ENCODE data around the gene KRTAP5-1.

The KRTAP5-1 gene

GRCh38 chr11:1559111-1559951, 25.8 kb downstream of the KRTAP5-1 start:
- no peak for DNase-seq (ENCODE audit: low spot score)

GRCh38 chr11:1558775-1559110, 26.3 kb downstream of the KRTAP5-1 start:
- DNase-seq (ENCODE audit: low spot score), result no peak

GRCh38 chr11:1557904-1558774, 26.9 kb downstream of the KRTAP5-1 start:
- DNase-seq (ENCODE audit: low spot score), result no peak

- DNase-seq (ENCODE audit: low spot score), result no peak
Observed at GRCh38 chr11:1557051-1557884, 27.8 kb downstream of the KRTAP5-1 start.

GRCh38 chr11:1556278-1556902, 28.7 kb downstream of the KRTAP5-1 start:
- DNase-seq (ENCODE audit: low spot score), result no peak

- no peak for DNase-seq (ENCODE audit: low spot score)
Observed at GRCh38 chr11:1555713-1556153, 29.4 kb downstream of the KRTAP5-1 start.

GRCh38 chr11:1554981-1555712, 29.9 kb downstream of the KRTAP5-1 start:
- no peak for DNase-seq (ENCODE audit: low spot score)

- no peak for DNase-seq (ENCODE audit: low spot score)
Observed at GRCh38 chr11:1553808-1554594, 31.1 kb downstream of the KRTAP5-1 start.

GRCh38 chr11:1549338-1550330, 35.4 kb downstream of the KRTAP5-1 start:
- DNase-seq (ENCODE audit: low spot score), result no peak

GRCh38 chr11:1548221-1549070, 36.6 kb downstream of the KRTAP5-1 start:
- DNase-seq (ENCODE audit: low spot score), result no peak

GRCh38 chr11:1547467-1548098, 37.5 kb downstream of the KRTAP5-1 start:
- DNase-seq (ENCODE audit: low spot score), result no peak

GRCh38 chr11:1546536-1547466, 38.3 kb downstream of the KRTAP5-1 start:
- no peak for DNase-seq (ENCODE audit: low spot score)

GRCh38 chr11:1546077-1546535, 39.0 kb downstream of the KRTAP5-1 start:
- DNase-seq (ENCODE audit: low spot score), result no peak

- no peak for DNase-seq (ENCODE audit: low spot score)
Observed at GRCh38 chr11:1545432-1545831, 39.7 kb downstream of the KRTAP5-1 start.

GRCh38 chr11:1544536-1544935, 40.5 kb downstream of the KRTAP5-1 start:
- no peak for DNase-seq (ENCODE audit: low spot score)

- no peak for DNase-seq (ENCODE audit: low spot score)
Observed at GRCh38 chr11:1543606-1544263, 41.3 kb downstream of the KRTAP5-1 start.

All from hematopoietic multipotent progenitor cell treated with erythropoietin and hydrocortisone succinate and interleukin-3 and kit ligand, for 15 days (in vitro differentiated cells).